Measurements from ENCODE around the gene OSR1.
A peak's percentile ranks its signal among the peaks of the same experiment; 100 is the strongest.

OSR1 gene

GRCh38 chr2:19359021-19359357 lies 566 bp upstream of the OSR1 start:
- DNase-seq (ENCODE audit: low read depth in 2 of 3, low spot score in 1 of 3): no peak

GRCh38 chr2:19357402-19358241 lies 801 bp downstream of the OSR1 start:
- no peak for DNase-seq (ENCODE audit: low read depth in 2 of 3, low spot score in 1 of 3)

DNA sequence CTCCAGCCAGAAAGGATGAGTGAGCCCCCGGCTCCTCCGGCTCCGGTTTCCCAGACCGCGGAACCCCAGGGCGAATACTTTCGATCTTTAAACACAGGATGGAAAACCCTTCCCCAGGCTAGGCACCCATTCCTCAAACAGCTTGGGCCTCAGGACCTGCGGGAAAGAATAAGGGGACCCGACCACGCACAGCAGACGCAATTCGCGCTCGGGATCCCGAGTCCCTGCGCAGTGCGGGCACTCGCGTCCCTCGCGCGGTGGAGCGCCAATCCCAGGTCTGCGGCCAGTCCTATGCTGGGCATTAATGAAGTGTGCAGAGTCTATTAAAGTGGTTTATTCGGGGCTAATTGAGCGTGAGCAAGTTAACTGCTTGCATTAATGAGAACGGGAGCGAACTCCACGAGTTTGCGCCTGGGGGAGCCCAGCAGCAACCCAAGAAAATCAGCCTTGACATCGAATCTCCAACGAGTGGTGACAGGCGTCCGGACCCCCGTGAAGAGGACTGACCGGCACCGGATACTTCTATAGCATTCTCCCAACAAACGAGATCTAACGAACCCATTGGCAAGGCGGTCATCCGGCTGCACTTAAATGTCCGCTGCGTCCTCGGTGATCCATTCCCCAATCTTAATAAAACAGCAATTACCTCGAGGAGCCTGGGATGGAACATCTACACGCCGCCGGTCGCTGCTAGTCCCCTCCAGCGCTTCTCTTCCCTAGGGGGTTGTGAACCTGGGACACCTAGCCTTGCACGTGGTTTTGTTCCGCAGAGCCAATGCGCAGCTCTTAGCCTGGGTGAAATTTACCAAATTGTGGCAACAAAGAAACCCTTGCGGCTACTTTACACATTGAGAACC lies 1.6 kb downstream of the OSR1 start:
- no peak for DNase-seq (ENCODE audit: low read depth in 2 of 3, low spot score in 1 of 3)

GRCh38 chr2:19355931-19356544 lies 2.4 kb downstream of the OSR1 start:
- no peak for DNase-seq (ENCODE audit: low read depth in 2 of 3, low spot score in 1 of 3)

- no peak for DNase-seq (ENCODE audit: low read depth in 2 of 3, low spot score in 1 of 3)
Observed at GRCh38 chr2:19355416-19355821, 3.0 kb downstream of the OSR1 start.

- DNase-seq (ENCODE audit: low read depth in 2 of 3, low spot score in 1 of 3): no peak
Observed at GRCh38 chr2:19355014-19355405, 3.4 kb downstream of the OSR1 start.

DNA sequence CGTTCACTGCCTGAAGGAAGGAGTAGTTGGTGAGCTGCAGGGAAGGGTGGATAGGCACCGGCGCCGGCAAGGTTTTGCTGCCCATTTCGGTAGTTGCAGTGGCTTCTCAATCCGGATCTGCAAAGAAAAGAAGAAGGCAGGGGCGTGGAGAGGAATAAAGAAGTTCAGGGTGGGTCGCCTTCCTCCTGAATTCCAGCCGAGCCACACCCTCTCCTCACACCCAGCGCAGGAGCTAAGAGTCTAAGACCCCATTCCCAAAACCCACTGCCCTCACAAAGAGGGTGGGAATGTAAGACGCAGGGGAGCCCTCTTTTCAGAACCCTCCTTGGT lies 4.7 kb downstream of the OSR1 start:
- DNase-seq (ENCODE audit: low read depth in 2 of 3, low spot score in 1 of 3): no peak

DNA sequence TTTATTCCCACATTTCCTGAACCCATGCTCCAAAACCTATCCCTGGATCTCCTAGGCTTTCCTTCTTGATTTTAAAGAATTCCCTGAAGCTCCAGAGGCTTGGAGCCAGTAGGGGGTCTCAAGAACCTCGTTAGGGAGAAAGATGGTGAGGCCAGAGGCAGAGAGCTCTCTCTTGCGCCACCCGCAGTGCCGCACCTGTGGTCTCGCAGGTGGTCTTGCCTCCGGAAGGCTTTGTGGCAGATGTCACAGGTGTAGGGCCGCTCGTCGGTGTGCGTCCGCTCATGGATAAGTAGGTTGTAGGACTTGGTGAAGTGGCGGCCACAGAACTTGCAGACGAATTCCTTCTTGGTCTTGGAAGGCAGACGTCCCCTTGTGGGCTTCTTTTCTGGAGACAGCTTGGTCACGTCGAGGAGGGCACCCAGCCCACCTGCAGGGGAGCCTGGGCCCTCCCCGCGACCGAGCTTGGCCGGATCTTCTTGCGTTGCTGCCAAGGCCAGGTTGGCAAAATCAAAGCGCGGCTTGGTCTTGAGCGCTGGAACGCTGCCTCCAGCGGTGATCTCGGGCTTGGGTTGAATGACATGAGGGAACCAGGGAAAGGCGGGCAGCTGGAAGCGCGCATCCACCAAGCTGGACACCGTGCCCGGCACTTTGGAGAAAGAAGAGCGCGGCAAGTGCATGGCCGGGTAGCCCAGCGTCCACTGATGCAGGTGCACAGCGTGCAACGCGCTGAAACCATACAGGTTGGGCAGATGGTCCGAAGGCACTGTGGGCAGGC lies 5.3 kb downstream of the OSR1 start:
- no peak for DNase-seq (ENCODE audit: low read depth in 2 of 3, low spot score in 1 of 3)

GRCh38 chr2:19351899-19352697 lies 6.3 kb downstream of the OSR1 start:
- DNase-seq (ENCODE audit: low read depth in 2 of 3, low spot score in 1 of 3): no peak

DNA sequence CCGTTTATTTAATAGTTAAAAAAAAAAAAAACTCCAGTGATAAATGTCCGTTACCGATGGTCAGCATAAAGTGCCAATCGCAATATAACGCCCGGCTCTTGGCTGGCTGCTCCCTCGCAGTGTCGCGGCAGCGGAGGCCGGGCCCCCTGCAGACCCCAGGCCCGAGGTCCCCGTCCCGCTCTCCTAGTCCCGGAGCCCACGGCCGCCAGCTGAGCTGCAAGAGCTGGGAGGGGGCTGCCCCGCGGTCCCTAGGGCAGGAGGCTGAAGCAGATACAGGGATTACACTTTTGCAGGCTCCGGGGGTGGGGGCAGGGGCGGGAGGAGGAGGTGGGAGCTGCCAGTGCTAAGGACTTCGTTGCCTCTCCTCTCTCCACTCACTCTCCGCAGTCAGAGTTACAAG lies 6.9 kb downstream of the OSR1 start:
- no peak for DNase-seq (ENCODE audit: low read depth in 2 of 3, low spot score in 1 of 3)

DNA sequence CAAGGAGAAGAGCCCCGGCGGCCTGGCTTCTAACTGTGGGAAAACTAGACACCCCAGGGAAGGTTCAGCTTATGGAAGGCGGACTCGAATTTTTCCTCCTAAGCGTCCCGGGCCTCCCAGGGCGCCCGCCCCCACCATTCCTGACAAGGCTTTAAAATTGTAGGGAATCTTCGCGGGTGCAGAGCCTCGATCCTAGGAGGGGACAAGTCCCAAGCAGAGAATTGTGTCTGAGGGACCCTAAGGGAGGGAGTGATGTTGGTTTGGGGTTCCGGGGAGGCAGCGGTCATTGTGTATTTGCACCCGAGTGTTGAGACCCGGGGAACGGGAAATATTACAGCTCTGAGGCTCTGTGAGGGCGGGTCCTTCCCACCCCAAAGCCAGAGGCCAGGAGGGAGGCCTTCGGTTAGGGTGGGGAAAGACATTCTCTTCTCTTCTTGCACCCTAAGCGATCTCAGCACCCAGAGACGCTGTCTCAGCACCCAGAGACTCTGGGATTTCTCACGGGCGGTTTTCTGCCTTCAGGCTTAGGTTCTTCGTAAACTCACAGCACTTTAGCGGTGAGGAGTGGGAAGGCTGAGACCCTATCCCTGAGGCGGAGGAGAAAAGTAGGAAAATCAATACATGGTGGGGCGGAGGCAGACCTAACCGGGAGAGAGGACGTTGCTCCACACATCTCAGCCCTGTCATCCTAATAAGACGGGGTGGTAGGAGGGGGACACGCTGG lies 7.6 kb downstream of the OSR1 start:
- DNase-seq (ENCODE audit: low read depth in 2 of 3, low spot score in 1 of 3): no peak

- DNase-seq (ENCODE audit: low read depth in 2 of 3, low spot score in 1 of 3): peak in 1 of 3 donors; percentile 38
Observed at GRCh38 chr2:19349911-19350677, 8.3 kb downstream of the OSR1 start.

GRCh38 chr2:19348692-19349091 lies 9.7 kb downstream of the OSR1 start:
- DNase-seq (ENCODE audit: low read depth in 2 of 3, low spot score in 1 of 3): no peak

DNA sequence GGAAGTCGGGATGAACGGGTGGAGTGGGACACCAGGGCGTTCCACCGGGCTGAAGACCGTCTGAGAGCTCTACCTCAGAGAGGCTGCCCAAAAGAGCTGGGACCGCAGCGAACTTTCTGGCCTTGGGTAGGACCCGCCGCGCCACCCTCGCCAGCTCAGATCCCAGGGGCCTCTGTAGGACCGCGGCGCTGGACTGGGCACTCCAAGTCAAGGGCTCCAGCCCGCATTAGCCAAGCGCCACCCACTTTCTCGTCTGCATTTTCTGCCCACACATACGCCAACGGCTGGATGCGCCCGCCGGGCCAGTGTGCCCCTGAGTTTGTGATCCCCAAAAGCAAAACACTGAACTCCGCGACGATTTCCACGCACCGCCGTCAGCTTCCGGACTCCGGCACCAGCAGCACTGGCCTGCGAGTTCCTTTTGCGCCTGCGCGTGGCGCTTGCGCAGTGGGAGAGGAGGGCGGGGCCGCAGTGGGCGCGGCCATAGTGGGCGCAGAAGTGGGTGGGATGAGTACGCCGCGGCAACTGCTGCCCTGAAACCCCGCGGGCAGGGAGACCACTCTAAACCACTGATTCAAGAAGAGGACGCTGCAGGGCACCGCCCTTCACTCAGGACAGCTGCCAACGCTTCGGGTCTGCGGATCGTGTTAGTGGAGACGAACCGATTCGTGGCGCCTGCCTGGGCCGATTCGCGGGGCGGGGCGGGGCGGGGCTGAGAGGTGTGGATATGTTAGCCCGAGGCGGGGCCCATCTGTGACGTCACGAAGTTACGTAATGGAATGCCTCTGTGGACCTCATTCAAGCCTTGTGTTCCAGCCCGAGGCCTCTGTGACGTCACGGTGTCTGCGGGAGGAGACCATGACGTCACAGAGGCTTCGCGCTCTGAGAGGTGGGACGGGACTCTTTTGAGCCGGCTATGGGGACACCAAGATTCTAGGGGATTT lies 10.5 kb downstream of the OSR1 start:
- peak; percentile 89 to 91 (median 89) for DNase-seq (ENCODE audit: low read depth in 2 of 3, low spot score in 1 of 3)

DNA sequence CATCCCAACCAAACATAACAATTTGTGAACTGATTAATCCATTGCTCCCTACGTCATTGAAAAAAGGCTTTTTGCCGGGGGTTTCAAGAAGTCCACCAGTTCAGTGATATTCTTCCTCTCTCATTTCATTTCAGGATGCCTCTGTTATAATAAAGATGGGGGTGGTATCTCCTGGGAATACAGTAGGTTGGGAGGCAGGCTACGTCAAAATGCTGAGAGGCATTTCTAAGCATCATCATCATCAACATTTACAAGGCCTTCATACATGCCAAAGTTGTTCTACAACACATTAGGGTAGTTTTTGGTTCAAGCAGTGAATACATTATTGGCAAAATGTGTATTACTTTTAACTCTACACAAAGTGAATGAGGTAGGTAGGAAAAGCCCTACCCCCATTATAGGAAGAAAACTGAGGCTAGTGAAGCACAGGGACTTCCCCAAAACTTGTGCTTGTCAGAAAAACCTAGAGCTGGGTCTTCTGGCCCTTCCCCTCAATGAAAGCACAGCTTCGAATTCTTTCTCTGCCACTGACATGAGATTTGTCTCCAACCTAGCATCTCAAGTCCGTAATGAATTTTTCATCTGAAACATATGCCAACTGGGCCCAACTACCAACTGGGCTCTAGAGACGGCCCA lies 11.3 kb downstream of the OSR1 start:
- DNase-seq (ENCODE audit: low read depth in 2 of 3, low spot score in 1 of 3): no peak

DNA sequence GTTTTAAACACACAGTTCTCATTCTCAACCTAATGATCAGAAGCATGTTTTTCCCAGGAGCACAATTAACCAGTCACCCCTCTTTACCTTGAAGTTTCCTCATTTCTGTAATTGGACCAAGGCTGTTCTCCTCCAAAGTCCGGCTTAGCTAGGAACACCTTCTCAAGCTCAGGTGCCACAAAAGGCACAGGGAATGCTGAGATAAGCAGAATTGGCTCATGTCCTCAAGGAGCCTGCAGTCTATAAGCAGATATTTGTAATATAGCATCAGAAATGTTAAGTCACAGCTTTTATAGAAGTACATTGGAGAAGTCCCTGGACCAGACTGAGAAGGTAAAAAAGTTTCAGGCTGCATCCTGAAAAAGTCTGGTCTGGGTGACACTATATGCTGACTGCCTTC lies 20.7 kb downstream of the OSR1 start:
- DNase-seq (ENCODE audit: low read depth in 2 of 3, low spot score in 1 of 3): no peak

GRCh38 chr2:19337202-19337601 lies 21.2 kb downstream of the OSR1 start:
- no peak for DNase-seq (ENCODE audit: low read depth in 2 of 3, low spot score in 1 of 3)

DNA sequence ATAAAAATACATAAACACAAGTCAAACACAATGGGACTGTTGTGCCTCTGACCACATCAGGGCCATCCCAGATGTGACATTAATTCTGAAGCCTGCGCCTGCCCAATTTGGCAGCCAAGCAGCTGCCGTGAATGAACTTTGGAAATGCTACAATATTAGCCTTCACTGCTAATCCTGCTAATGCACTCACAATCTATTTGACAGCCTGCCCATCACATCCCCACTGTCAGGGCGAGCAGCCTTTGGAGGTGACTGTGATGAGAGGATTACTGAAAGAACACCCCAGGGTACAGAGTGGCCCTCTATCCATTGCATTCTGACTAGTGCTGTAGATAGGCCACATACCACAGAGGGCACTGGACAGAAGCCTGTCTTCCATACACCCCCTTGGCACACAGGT lies 21.6 kb downstream of the OSR1 start:
- DNase-seq (ENCODE audit: low read depth in 2 of 3, low spot score in 1 of 3): no peak

Data from stimulated activated CD4-positive, alpha-beta T cell treated with anti-CD3 and anti-CD28 coated beads, Interleukin-12 subunit alpha, Interleukin-12 subunit beta, amount 100 ng/mL, for 48 hours (primary cell).